OCI-LY7 (cell line): ENCODE measurements around the gene PTCRA. TPM values are rescaled to one million over a fixed set of nuclear protein-coding genes. Genes with fewer than 3 reads are reported as not detected.

Experiments used
- BruUV-seq: library from RNA; stranded (reverse); fragments of 400-500 nt; replicated peaks from 2 replicates; lab custom pipeline; 2021; lab: Mats Ljungman, UMichigan
- CTCF ChIA-PET: fragments of 300-600 bp; sonication (Branson Sonifier 250); formaldehyde crosslinking; loops from one replicate; lab custom pipeline; 2022; ENCODE audit warnings: antibody characterized with exemption; ENCODE audit not compliant: unreplicated experiment; lab: Charles Lee
- POLR2A ChIA-PET: fragments of 300-600 bp; sonication (Branson Sonifier 250); formaldehyde crosslinking; loops from one replicate; lab custom pipeline; 2022; ENCODE audit warnings: antibody characterized with exemption; lab: Charles Lee
- DNase-seq: peaks from one replicate; pipeline ENCODE4 v3.0.0-alpha.2; 2015; ENCODE audit warnings: low spot score
- H2AFZ ChIP-seq: fragments of 200-600 bp; sonication (generic), shearing (Covaris generic); 2 replicates; pipeline ENCODE4 v1.6.1; 2014; ENCODE audit warnings: mild to moderate bottlenecking, antibody characterized with exemption, low read length, moderate library complexity
- H3K27ac ChIP-seq: fragments of 200-600 bp; sonication (generic); 2 replicates; pipeline ENCODE4 v1.5.1; 2014; ENCODE audit warnings: mixed run types, low read depth, mild to moderate bottlenecking, moderate library complexity, low read length, inconsistent platforms; ENCODE audit not compliant: poor library complexity, severe bottlenecking
- H3K36me3 ChIP-seq: fragments of 200-600 bp; sonication (generic); 2 replicates; pipeline ENCODE4 v1.6.1; 2014; ENCODE audit warnings: mild to moderate bottlenecking, antibody characterized with exemption, low read length, moderate library complexity, mixed read lengths; ENCODE audit not compliant: insufficient read depth
- H3K4me1 ChIP-seq: fragments of 200-600 bp; sonication (generic); 2 replicates; pipeline ENCODE4 v1.5.1; 2014; ENCODE audit warnings: mild to moderate bottlenecking, low read length; ENCODE audit not compliant: insufficient read depth, poor library complexity, severe bottlenecking
- H3K4me2 ChIP-seq: fragments of 200-600 bp; sonication (generic); 2 replicates; pipeline ENCODE4 v1.6.1; 2014; ENCODE audit warnings: mild to moderate bottlenecking, low read length
- H3K4me3 ChIP-seq: fragments of 200-600 bp; sonication (generic); 2 replicates; pipeline ENCODE4 v1.5.1; 2014; ENCODE audit warnings: mild to moderate bottlenecking, low read depth, low read length; ENCODE audit not compliant: poor library complexity, severe bottlenecking
- H3K79me2 ChIP-seq: fragments of 200-600 bp; sonication (generic); 2 replicates; pipeline ENCODE4 v1.6.1; 2016; ENCODE audit warnings: low read depth, mild to moderate bottlenecking, low read length, moderate library complexity, mixed read lengths; ENCODE audit not compliant: insufficient read depth
- H3K9me2 ChIP-seq: fragments of 200-600 bp; sonication (generic); 2 replicates; pipeline ENCODE4 v1.6.1; 2016; ENCODE audit warnings: mild to moderate bottlenecking, low read length, mixed read lengths; ENCODE audit not compliant: insufficient read depth
- H3K9me3 ChIP-seq: fragments of 200-600 bp; sonication (generic); 2 replicates; pipeline ENCODE4 v1.6.1; 2014; ENCODE audit warnings: mild to moderate bottlenecking, mixed run types, low read length, mixed read lengths
- H4K20me1 ChIP-seq: fragments of 200-600 bp; sonication (generic); 2 replicates; pipeline ENCODE4 v1.6.1; 2014; ENCODE audit warnings: mild to moderate bottlenecking, antibody characterized with exemption, low read length, moderate library complexity, mixed read lengths; ENCODE audit not compliant: insufficient read depth
- CTCF ChIP-seq: fragments of 200-600 bp; sonication (generic); conservative IDR thresholded peaks from 2 replicates; pipeline ENCODE4 v1.5.1; 2014; ENCODE audit warnings: mild to moderate bottlenecking, antibody characterized with exemption, low read length, moderate library complexity, mixed read lengths
- EZH2phosphoT487 ChIP-seq: fragments of 200-600 bp; sonication (generic); IDR thresholded peaks from 2 replicates; pipeline ENCODE4 v1.6.1; 2018; ENCODE audit warnings: low read depth, borderline replicate concordance, mild to moderate bottlenecking, mixed run types, antibody characterized with exemption, low read length, moderate library complexity, mixed read lengths
- intact Hi-C: fragments of 100-400 bp; cut with micrococcal nuclease; formaldehyde crosslinking; loops from one replicate; pipeline ENCODE4 v1.10.0; 2022; ENCODE audit not compliant: unreplicated experiment
- total RNA-seq, 2 experiments: library from RNA; depleted of rRNA in 1 of 2; stranded (reverse); fragments of >200 nt in 1 of 2; shearing (Covaris generic) in 1 of 2; gene quantifications; 2 replicates each; pipeline ENCODE4 v1.2.3, GENCODE V29; 2014 to 2022

PTCRA gene
- total RNA-seq, 2 experiments from 2014 or later, result 0.85 to 0.91 TPM

DNA sequence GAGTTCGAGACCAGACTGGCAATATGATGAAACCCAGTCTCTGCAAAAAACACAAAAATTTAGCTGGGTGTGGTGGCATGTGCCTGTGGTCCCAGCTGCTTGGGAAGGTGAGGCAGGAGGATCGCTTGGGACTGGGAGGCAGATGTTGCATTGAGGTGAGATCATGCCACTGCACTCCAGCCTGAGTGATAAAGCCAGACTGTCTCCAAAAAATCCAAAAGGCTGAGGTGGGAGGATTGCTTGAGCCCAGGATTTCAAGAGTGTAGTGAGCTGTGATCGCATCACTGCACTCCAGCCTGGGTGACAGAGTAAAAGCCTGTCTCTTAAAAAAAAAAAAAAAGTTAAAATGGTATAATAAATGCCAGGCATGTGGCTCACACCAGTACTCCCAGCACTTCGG is 1.3 kb upstream of the PTCRA start:
- Histone ChIP-seq H3K4me3 (no peak overlapping the region), H3K27ac (no peak overlapping the region), H2AFZ (no peak overlapping the region), H3K4me2 (no peak overlapping the region), H3K9me2 (no peaks in the 10 kb centered on the region), H3K4me1 (peaks cover 15% of the 10 kb centered on the region), H3K9me3 (no peaks in the 10 kb centered on the region), H3K79me2 (no peaks in the 10 kb centered on the region), H3K36me3 (no peaks in the 10 kb centered on the region), H4K20me1 (no peaks in the 10 kb centered on the region)
- intact Hi-C loops, result no loop called here
- DNase-seq, result no peak
- POLR2A ChIA-PET, result interaction anchor here (0.5 to 2.5 kb wide), 5 partner anchors 10 to 898 kb away, joined by 3 to 17 read pairs (median 3); partner anchors contain the start of gene CNPY3
- no TSS peak for BruUV-seq
- CTCF ChIA-PET, result interaction anchor here (0.5 kb wide), 1 partner anchor 23 kb away, joined by 4 read pairs; no protein-coding TSS in a partner anchor
- no peak for TF ChIP-seq CTCF
- no peak for TF ChIP-seq EZH2phosphoT487

DNA sequence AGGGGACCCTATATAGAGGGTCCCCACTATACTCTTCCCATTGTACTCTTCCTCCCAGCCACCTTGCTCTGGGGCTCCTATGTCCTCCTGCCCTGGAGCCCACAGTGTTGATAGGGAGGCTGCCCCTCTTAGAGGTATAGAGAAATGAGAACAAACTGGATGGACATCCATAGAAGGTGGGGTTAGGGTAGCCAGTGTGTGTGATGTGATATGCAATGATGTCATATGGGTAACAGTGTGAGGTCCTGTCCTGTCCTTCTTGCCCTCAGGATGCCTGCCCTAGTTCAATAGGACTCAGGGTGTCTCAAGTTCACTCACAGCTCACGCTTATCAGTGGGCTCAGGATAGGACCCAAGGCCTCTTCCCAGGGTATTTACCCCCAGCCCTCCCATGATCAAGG is 435 bp downstream of the PTCRA start:
- ChIA-PET CTCF (no interaction called here), POLR2A (interaction anchor here (2.5 kb wide), 1 partner anchor 13 kb away, joined by 17 read pairs; the partner anchor contains the start of gene CNPY3)

More for the DNA sequence above, 435 bp downstream of the PTCRA start:
- Histone ChIP-seq H3K9me2 (no peaks in the 10 kb centered on the region), H3K9me3 (no peaks in the 10 kb centered on the region), H2AFZ (peak overlapping the region; percentile 62; the same call in 1 of the 2 replicates), H3K27ac (peak overlapping the region; percentile 42), H3K4me1 (peaks cover 15% of the 10 kb centered on the region), H3K4me3 (no peak overlapping the region), H3K36me3 (no peaks in the 10 kb centered on the region), H3K79me2 (no peaks in the 10 kb centered on the region), H3K4me2 (0 out of 2 replicates have a peak overlapping the region, but pooled peaks have one; percentile 36), H4K20me1 (no peaks in the 10 kb centered on the region)
- intact Hi-C loops, result no loop called here
- no peak for DNase-seq
- BruUV-seq, result no TSS peak
- no peak for TF ChIP-seq EZH2phosphoT487
- no peak for TF ChIP-seq CTCF
